Occipital lobe (tissue), 2 donors: ENCODE results near the gene PIP5K1C. TPM values are rescaled to one million over a fixed set of nuclear protein-coding genes. Genes with fewer than 3 reads are reported as not detected.
"Not testable (repeated sequence)": the region's sequence is repeated elsewhere in the genome, so short reads cannot be mapped to it uniquely, and the experiment has no call there.

ENCODE experiments used
- DNase-seq: peaks from one replicate; lab custom pipeline; 2025; lab: John Stamatoyannopoulos, UW
- total RNA-seq: library from RNA; depleted of rRNA; stranded (reverse); fragments of >200 nt; gene quantifications from one replicate; pipeline ENCODE4 v1.2.3, GENCODE V29; 2014

The PIP5K1C gene
- total RNA-seq, 1 donor from 2014 or later = 19.8 TPM

GRCh38 chr19:3674784-3675543 is 25.3 kb downstream of the PIP5K1C start:
- DNase-seq = no peak

- no peak for DNase-seq
Measured at GRCh38 chr19:3673506-3674439, 26.5 kb downstream of the PIP5K1C start.

GRCh38 chr19:3672993-3673392 is 27.3 kb downstream of the PIP5K1C start:
- DNase-seq = no peak

- DNase-seq = no peak
Measured at GRCh38 chr19:3672575-3672948, 27.7 kb downstream of the PIP5K1C start.

- no peak for DNase-seq
Measured at GRCh38 chr19:3671680-3672574, 28.3 kb downstream of the PIP5K1C start.

GRCh38 chr19:3670796-3671679 is 29.2 kb downstream of the PIP5K1C start:
- DNase-seq = no peak

GRCh38 chr19:3669947-3670795 is 30.1 kb downstream of the PIP5K1C start:
- DNase-seq = no peak

GRCh38 chr19:3669082-3669946 is 31.0 kb downstream of the PIP5K1C start:
- DNase-seq = no peak

GRCh38 chr19:3668331-3669081 is 31.8 kb downstream of the PIP5K1C start:
- peak; percentile 31 for DNase-seq

GRCh38 chr19:3667766-3668165 is 32.5 kb downstream of the PIP5K1C start:
- DNase-seq = no peak

GRCh38 chr19:3667037-3667638 is 33.1 kb downstream of the PIP5K1C start:
- no peak for DNase-seq

GRCh38 chr19:3666545-3666856 is 33.8 kb downstream of the PIP5K1C start:
- not testable (repeated sequence) for DNase-seq

GRCh38 chr19:3665681-3666544 is 34.4 kb downstream of the PIP5K1C start:
- peak; percentile 24 for DNase-seq

- DNase-seq = no peak
Measured at GRCh38 chr19:3664879-3665642, 35.2 kb downstream of the PIP5K1C start.

GRCh38 chr19:3663838-3664237 is 36.4 kb downstream of the PIP5K1C start:
- DNase-seq = no peak
